Mucosa of descending colon (tissue), 3 donors: ENCODE measurements around the gene CDON. TPM values are rescaled to one million over a fixed set of nuclear protein-coding genes. Genes with fewer than 3 reads are reported as not detected.
"Not testable (repeated sequence)": the region's sequence is repeated elsewhere in the genome, so short reads cannot be mapped to it uniquely, and the experiment has no call there.

Source experiments
- ATAC-seq: fragments of 200-7000 bp; cut with Tn5 transposase; one replicate; pipeline ENCODE4 v1.9.1; 2020; ENCODE audit warnings: mild to moderate bottlenecking, moderate library complexity
- DNase-seq, 3 donors: peaks; one replicate each; pipeline ENCODE4 v3.0.0-alpha.2; 2020
- H3K36me3 ChIP-seq: fragments of 200-600 bp; one replicate; pipeline ENCODE4 v1.8.0; 2021; ENCODE audit warnings: low read depth, mild to moderate bottlenecking
- H3K4me1 ChIP-seq: fragments of 200-600 bp; one replicate; pipeline ENCODE4 v1.8.0; 2021; ENCODE audit warnings: low read depth, mild to moderate bottlenecking
- H3K4me3 ChIP-seq: fragments of 200-600 bp; one replicate; pipeline ENCODE4 v1.8.0; 2021; ENCODE audit warnings: mild to moderate bottlenecking
- H3K9me3 ChIP-seq: fragments of 200-600 bp; one replicate; pipeline ENCODE4 v1.8.0; 2021; ENCODE audit warnings: mild to moderate bottlenecking
- intact Hi-C, 2 donors: fragments of 100-400 bp; cut with DNase I in 1 of 2; cut with micrococcal nuclease in 1 of 2; formaldehyde crosslinking; loops; one replicate each; pipeline versions ENCODE4 v1.11.0 to v1.11.1; 2022; cut with DNase I, micrococcal nuclease
- total RNA-seq, 3 donors: library from RNA; stranded (reverse); fragmentation: NEBNext Ultra II Directional in 2 of 3; extraction: Animal tissue kit (Norgen Biotek cat#: 25700) in 2 of 3; gene quantifications; one replicate each; pipeline versions ENCODE4 v1.2.1 to v1.2.4, GENCODE V29; 2021 to 2023
- TF ChIP-seq, protein P1 (sequence below): fragments of 200-600 bp; IDR thresholded peaks from one replicate; pipeline ENCODE4 v1.8.0; 2022; ENCODE audit warnings: antibody characterized with exemption, mild to moderate bottlenecking
- donor health status: DM: no; HTN: no; CAD: no; lungs with moderate emphysema.
- donor health status: DM: no; HTN: no; CAD: no.
- donor health status: DM: no; HTN: yes; CAD: no.

CDON gene
- total RNA-seq, 3 donors from 2014 or later, result 3.8 to 91.6 (median 6.6) TPM

DNA sequence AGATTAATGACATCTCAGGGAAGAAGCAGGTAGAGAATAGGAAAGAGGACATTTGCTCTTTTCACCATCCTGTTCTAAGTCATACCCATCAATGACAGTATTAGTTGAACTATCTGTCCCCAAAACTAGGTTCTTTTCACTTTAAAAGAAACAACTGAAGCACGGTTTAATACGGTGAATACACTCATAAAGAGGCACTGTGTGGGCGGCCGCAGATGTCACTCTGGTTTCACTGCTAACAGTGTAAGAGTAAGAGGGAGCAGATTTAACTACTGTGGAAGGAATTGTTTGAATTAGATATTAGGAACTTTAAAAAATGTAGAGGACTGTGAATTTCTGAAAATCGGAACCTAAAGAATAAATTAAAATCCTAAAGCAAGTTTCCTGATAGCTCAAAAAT is 67.4 kb downstream of the CDON start:
- H3K4me3 ChIP-seq, result no peak overlapping the region
- no peaks in the 10 kb centered on the region for H3K4me1 ChIP-seq
- no peaks in the 10 kb centered on the region for H3K36me3 ChIP-seq
- intact Hi-C loops, result no loop called here
- ATAC-seq, result no peak
- no peaks in the 10 kb centered on the region for H3K9me3 ChIP-seq
- no peak for DNase-seq
- TF ChIP-seq, protein P1, sequence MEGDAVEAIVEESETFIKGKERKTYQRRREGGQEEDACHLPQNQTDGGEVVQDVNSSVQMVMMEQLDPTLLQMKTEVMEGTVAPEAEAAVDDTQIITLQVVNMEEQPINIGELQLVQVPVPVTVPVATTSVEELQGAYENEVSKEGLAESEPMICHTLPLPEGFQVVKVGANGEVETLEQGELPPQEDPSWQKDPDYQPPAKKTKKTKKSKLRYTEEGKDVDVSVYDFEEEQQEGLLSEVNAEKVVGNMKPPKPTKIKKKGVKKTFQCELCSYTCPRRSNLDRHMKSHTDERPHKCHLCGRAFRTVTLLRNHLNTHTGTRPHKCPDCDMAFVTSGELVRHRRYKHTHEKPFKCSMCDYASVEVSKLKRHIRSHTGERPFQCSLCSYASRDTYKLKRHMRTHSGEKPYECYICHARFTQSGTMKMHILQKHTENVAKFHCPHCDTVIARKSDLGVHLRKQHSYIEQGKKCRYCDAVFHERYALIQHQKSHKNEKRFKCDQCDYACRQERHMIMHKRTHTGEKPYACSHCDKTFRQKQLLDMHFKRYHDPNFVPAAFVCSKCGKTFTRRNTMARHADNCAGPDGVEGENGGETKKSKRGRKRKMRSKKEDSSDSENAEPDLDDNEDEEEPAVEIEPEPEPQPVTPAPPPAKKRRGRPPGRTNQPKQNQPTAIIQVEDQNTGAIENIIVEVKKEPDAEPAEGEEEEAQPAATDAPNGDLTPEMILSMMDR, result no peak

DNA sequence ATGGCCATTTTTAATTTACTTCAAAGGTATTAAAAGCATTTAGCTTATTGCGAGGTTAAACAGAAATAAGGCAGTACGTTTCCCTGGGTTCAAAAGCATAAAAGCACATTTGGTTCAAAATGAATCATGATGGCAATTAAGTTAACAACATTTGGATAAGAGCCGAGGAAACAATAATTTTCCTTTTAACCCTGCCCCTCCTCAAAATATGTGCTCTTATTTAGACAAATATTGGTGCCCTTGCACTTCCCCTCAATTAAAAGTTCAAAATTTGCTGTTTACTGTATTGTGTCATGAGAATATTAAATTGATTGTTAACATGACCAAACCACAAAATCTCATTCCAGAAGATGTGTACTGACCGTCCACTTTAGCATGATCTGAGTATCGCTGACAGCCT is 68.2 kb downstream of the CDON start:
- TF ChIP-seq, protein P1, result no peak
- no peaks in the 10 kb centered on the region for H3K36me3 ChIP-seq
- ATAC-seq (no peak), DNase-seq (no peak)
- H3K4me3 ChIP-seq, result no peak overlapping the region
- H3K9me3 ChIP-seq, result no peaks in the 10 kb centered on the region
- H3K4me1 ChIP-seq, result no peaks in the 10 kb centered on the region
- intact Hi-C loops, result no loop called here

DNA sequence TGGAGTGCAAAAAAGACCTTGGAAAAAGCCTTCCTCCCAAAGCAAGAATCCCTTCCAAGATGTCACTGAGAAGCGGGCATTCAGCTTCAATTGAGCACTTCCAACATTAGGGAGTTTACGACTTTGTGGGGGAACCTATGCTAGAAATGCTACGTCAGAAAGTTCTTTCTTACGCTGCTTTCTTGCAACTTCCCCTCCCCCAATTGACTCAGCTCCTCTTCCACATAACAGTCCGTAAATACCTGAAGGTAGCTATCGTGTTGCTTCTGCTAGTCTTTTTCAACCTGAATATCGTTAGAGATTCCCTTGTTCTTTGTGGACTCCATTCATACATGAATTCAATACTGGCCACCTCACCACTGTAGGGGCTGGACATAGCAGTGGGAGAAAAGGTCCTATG is 69.8 kb downstream of the CDON start:
- Histone ChIP-seq H3K4me1 (no peaks in the 10 kb centered on the region), H3K9me3 (no peaks in the 10 kb centered on the region), H3K4me3 (no peak overlapping the region), H3K36me3 (no peaks in the 10 kb centered on the region)
- intact Hi-C loops, result no loop called here
- no peak for DNase-seq
- ATAC-seq, result no peak
- TF ChIP-seq, protein P1, result no peak

DNA sequence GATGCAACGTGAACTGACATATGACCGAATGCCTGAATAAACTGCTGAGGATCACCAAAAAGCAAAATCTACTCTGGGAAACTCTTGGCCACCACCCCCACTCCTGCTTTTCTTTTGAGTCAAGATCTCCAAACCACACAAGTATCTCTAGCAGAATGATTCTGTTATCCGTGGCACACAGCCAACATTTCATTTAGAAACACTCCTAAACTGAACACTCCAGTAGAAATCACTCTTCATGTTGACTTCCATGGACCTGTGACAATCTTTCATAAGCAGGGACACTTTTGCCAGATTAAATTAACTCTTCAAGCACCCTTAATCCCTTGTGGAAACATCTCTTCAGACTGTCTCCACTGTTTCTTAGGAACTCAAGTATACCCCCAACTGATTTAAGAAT is 72.4 kb downstream of the CDON start:
- intact Hi-C loops, result no loop called here
- ATAC-seq (no peak), DNase-seq (peak in 1 of 3 donors; percentile 12)
- H3K9me3 ChIP-seq, result no peaks in the 10 kb centered on the region
- H3K4me1 ChIP-seq, result no peaks in the 10 kb centered on the region
- TF ChIP-seq, protein P1, result no peak
- H3K36me3 ChIP-seq, result no peaks in the 10 kb centered on the region
- H3K4me3 ChIP-seq, result no peak overlapping the region

DNA sequence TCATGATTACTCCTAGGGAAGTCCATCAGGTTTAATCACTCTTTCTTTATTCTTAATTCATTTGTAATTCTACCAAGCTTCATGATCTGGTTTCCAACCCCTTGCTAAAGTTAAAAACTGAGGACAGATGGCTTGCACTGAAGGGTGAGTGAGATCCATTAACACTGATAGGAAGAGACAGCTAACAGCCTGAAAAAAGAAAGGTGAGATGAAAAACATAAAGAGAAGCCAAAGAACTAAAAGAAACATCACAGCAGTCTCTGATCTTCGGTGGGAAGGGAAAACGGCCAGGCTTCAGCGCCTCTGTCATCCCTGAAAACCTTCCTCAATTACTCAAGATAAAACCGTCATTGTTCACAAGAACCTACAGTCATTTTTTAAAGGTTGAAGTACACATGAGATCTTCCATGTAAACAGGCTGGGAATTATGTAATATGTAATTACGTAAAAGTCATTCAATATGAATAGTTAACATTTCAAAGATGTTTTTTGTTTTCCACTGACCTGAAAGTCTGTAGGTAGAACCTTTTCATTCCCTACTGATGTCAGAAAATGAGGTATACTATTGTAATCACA is 75.5 kb downstream of the CDON start:
- DNase-seq, result no peak

DNA sequence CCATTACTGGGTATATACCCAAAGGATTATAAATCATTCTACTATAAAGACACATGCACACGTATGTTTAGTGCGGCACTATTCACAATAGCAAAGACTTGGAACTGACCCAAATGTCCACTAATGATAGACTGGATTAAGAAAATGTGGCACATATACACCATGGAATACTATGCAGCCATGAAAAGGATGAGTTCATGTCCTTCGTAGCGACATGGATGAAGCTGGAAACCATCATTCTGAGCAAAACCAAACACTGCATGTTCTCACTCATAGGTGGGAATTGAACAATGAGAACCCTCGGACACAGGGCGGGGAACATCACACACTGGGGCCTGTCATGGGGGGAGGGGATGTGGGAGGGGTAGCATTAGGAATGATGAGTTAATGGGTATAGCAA is 76.7 kb downstream of the CDON start:
- H3K4me1 ChIP-seq, DNase-seq, intact Hi-C loops, H3K4me3 ChIP-seq, H3K36me3 ChIP-seq, ATAC-seq, H3K9me3 ChIP-seq: not testable (repeated sequence)

More for the DNA sequence above, 75.5 kb downstream of the CDON start:
- intact Hi-C loops, result no loop called here
- Histone ChIP-seq H3K4me3 (no peak overlapping the region), H3K36me3 (no peaks in the 10 kb centered on the region), H3K4me1 (no peaks in the 10 kb centered on the region), H3K9me3 (no peaks in the 10 kb centered on the region)
- ATAC-seq, result no peak
- TF ChIP-seq, protein P1, result no peak
